Loucy (cell line): ENCODE results near the gene ABLIM2.

Experiments used
- H2AFZ ChIP-seq: fragments of 200-600 bp; sonication (generic); 2 replicates; pipeline ENCODE4 v1.6.0; 2016; ENCODE audit warnings: antibody characterized with exemption, mild to moderate bottlenecking, low read length, moderate library complexity
- H3F3A ChIP-seq: fragments of 200-600 bp; 2 replicates; pipeline ENCODE4 v1.6.0; 2016; ENCODE audit warnings: antibody characterized with exemption, low read depth, mild to moderate bottlenecking
- H3K27me3 ChIP-seq: fragments of 200-600 bp; sonication (generic); 2 replicates; pipeline ENCODE4 v1.6.1; 2014; ENCODE audit warnings: low read length, mild to moderate bottlenecking; ENCODE audit not compliant: insufficient read depth, poor library complexity, severe bottlenecking
- H3K36me3 ChIP-seq: fragments of 200-600 bp; sonication (generic); 2 replicates; pipeline ENCODE4 v1.6.1; 2016; ENCODE audit warnings: low read length; ENCODE audit not compliant: insufficient read depth
- H3K4me1 ChIP-seq: fragments of 200-600 bp; sonication (generic); 2 replicates; pipeline ENCODE4 v1.5.1; 2014; ENCODE audit warnings: low read length, mild to moderate bottlenecking; ENCODE audit not compliant: insufficient read depth, poor library complexity, severe bottlenecking
- H3K4me2 ChIP-seq: fragments of 200-600 bp; sonication (generic); 2 replicates; pipeline ENCODE4 v1.6.0; 2014; ENCODE audit warnings: antibody characterized with exemption, low read length, low read depth, mild to moderate bottlenecking; ENCODE audit not compliant: poor library complexity, severe bottlenecking
- H3K4me3 ChIP-seq: fragments of 200-600 bp; sonication (generic); 2 replicates; pipeline ENCODE4 v1.5.1; 2014; ENCODE audit warnings: low read length, mild to moderate bottlenecking, mixed read lengths; ENCODE audit not compliant: poor library complexity, severe bottlenecking
- H3K79me2 ChIP-seq: fragments of 200-600 bp; sonication (generic); 2 replicates; pipeline ENCODE4 v1.6.1; 2014; ENCODE audit warnings: low read length; ENCODE audit not compliant: insufficient read depth
- H3K9ac ChIP-seq: fragments of 200-600 bp; sonication (generic); 2 replicates; pipeline ENCODE4 v1.6.0; 2014; ENCODE audit warnings: mild to moderate bottlenecking, low read depth, low read length, moderate library complexity; ENCODE audit not compliant: poor library complexity, severe bottlenecking
- H3K9me2 ChIP-seq: fragments of 200-600 bp; sonication (generic); replicated peaks from 2 replicates; pipeline ENCODE4 v1.6.1; 2016; ENCODE audit warnings: low read depth, low read length, mixed read lengths
- H3K9me3 ChIP-seq: fragments of 200-600 bp; sonication (generic); 2 replicates; pipeline ENCODE4 v1.6.1; 2014; ENCODE audit warnings: mild to moderate bottlenecking, antibody characterized with exemption, low read length, low read depth; ENCODE audit not compliant: insufficient read depth
- H4K20me1 ChIP-seq: fragments of 200-600 bp; sonication (generic); 2 replicates; pipeline ENCODE4 v1.6.0; 2014; ENCODE audit warnings: antibody characterized with exemption, low read length, mild to moderate bottlenecking; ENCODE audit not compliant: insufficient read depth, poor library complexity, severe bottlenecking
- EZH2phosphoT487 ChIP-seq: fragments of 200-600 bp; IDR thresholded peaks from 2 replicates; pipeline ENCODE4 v1.6.1; 2018; ENCODE audit warnings: antibody characterized with exemption, mild to moderate bottlenecking, moderate library complexity, borderline replicate concordance
- TF ChIP-seq, protein P1 (sequence below): fragments of 200-600 bp; sonication (generic); conservative IDR thresholded peaks from 2 replicates; pipeline ENCODE4 v1.5.1; 2014; ENCODE audit warnings: mild to moderate bottlenecking, antibody characterized with exemption, low read length

Gene ABLIM2

DNA sequence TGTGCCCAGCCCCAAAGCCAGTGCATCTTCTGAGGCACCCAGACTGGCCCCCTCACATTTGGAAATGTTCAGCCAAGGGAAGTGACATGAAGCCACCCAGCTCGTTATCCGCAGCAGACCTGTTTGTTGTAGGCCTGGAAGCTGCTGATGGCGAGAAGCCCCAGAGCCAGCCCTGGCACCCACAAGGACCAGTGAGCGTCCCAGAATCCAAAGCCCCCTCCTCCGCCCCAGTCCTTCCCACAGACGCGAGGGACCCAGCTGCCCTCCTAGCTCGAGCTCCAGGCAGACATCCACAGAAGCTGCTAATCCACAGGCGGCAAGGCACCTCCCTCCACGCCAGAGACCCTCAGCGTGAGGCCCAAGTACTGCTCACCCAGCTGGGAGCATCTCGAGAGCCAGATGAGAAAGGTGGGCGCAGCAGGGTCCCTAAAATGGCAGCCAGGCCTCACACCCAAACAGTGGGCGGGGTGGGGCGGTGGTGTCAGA is 7.4 kb downstream of the ABLIM2 start:
- Histone ChIP-seq H3K4me2 (no peak overlapping the region), H4K20me1 (no peaks in the 10 kb centered on the region), H3K4me3 (no peak overlapping the region), H2AFZ (no peak overlapping the region), H3K36me3 (no peaks in the 10 kb centered on the region), H3K9ac (no peak overlapping the region), H3K79me2 (no peaks in the 10 kb centered on the region), H3K4me1 (no peaks in the 10 kb centered on the region), H3F3A (no peaks in the 10 kb centered on the region), H3K27me3 (no peaks in the 10 kb centered on the region), H3K9me2 (no peaks in the 10 kb centered on the region), H3K9me3 (no peaks in the 10 kb centered on the region)
- TF ChIP-seq, protein P1, sequence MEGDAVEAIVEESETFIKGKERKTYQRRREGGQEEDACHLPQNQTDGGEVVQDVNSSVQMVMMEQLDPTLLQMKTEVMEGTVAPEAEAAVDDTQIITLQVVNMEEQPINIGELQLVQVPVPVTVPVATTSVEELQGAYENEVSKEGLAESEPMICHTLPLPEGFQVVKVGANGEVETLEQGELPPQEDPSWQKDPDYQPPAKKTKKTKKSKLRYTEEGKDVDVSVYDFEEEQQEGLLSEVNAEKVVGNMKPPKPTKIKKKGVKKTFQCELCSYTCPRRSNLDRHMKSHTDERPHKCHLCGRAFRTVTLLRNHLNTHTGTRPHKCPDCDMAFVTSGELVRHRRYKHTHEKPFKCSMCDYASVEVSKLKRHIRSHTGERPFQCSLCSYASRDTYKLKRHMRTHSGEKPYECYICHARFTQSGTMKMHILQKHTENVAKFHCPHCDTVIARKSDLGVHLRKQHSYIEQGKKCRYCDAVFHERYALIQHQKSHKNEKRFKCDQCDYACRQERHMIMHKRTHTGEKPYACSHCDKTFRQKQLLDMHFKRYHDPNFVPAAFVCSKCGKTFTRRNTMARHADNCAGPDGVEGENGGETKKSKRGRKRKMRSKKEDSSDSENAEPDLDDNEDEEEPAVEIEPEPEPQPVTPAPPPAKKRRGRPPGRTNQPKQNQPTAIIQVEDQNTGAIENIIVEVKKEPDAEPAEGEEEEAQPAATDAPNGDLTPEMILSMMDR: no peak
- no peak for TF ChIP-seq EZH2phosphoT487

DNA sequence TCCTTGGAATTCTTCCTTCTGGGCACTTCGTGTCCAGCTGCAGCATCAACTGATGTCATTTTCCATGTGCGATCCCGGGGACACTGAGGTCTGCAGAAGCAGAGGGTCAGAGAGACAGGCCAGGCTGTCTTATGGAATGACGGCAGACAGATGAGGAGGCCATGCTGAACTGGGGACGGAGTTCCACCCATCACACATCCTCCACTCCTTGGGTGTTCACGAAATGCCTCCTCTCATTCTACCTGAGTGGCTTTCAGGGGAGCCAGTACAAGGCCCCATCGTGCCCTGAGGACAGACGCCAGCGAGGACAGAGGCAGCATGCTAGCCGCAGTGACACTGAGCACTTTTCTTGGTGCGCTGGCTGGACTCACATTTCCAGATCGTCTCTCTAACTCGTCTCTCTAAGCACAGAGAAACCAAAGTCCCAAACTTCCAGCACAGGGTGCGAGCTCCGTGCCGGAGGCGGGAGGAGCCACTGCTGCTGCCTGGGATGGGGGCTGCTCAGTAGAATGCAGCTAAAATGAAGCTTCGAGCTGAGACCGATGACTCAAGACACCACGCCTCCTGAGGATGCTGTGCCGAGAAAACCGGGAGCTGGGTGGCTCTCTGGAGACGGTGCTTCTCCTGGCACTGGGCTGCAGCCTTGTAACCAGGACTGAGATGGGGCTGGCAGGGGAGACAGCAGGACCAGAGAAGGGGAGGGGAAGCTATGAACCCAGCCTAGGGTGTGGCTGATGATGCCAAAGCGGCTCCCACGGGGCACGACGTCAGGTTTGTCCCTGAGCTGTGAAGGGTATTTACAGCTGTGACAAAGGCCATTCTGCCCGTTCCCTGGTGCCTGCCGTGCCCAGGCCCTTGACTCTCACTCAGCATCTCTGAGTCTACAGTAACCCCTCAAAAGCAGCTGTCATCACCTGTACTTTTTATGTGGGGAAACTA is 8.2 kb downstream of the ABLIM2 start:
- H3K36me3 ChIP-seq: no peaks in the 10 kb centered on the region
- H3K27me3 ChIP-seq: no peaks in the 10 kb centered on the region
- TF ChIP-seq, protein P1: no peak
- TF ChIP-seq EZH2phosphoT487: no peak
- H3K4me1 ChIP-seq: no peaks in the 10 kb centered on the region
- H3K9me3 ChIP-seq: no peaks in the 10 kb centered on the region
- H3K4me3 ChIP-seq: no peak overlapping the region
- H3K4me2 ChIP-seq: no peak overlapping the region
- H3K79me2 ChIP-seq: no peaks in the 10 kb centered on the region
- no peak overlapping the region for H2AFZ ChIP-seq
- H3F3A ChIP-seq: no peaks in the 10 kb centered on the region
- no peaks in the 10 kb centered on the region for H3K9me2 ChIP-seq
- no peak overlapping the region for H3K9ac ChIP-seq
- no peaks in the 10 kb centered on the region for H4K20me1 ChIP-seq

DNA sequence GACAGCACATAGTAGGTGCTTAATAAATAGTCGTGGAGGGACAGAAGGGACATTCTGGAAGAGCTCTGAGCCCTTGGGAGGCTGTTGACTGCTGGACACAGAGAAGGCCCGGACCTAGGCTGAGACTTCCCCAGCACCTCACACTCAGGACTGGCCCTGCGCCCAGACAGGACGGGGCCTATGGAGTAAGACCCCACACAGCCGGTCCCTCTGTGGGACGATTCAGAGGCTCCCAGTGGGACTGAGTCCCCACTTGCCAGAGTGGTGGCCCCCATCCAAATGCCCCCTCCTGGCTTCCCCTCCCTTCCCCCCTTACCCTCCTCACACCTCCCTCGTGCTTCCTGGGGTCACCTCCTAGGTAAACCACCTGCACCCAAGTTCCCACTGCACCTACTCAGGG is 8.9 kb downstream of the ABLIM2 start:
- H3K79me2 ChIP-seq: no peaks in the 10 kb centered on the region
- H3K4me1 ChIP-seq: no peaks in the 10 kb centered on the region
- H3K36me3 ChIP-seq: no peaks in the 10 kb centered on the region
- H3K4me2 ChIP-seq: no peak overlapping the region
- H3K27me3 ChIP-seq: no peaks in the 10 kb centered on the region
- no peaks in the 10 kb centered on the region for H4K20me1 ChIP-seq
- no peaks in the 10 kb centered on the region for H3K9me3 ChIP-seq
- no peaks in the 10 kb centered on the region for H3K9me2 ChIP-seq
- no peak overlapping the region for H2AFZ ChIP-seq
- no peak for TF ChIP-seq EZH2phosphoT487
- TF ChIP-seq, protein P1: no peak
- no peak overlapping the region for H3K9ac ChIP-seq
- H3F3A ChIP-seq: no peaks in the 10 kb centered on the region
- no peak overlapping the region for H3K4me3 ChIP-seq
